ENCODE measurements around the gene DEFB128.
"Not testable (repeated sequence)": the region's sequence is repeated elsewhere in the genome, so short reads cannot be mapped to it uniquely, and the experiment has no call there.

The DEFB128 gene

GRCh38 chr20:214383-214782 lies 24.9 kb upstream of the DEFB128 start:
- Histone ChIP-seq H3K27me3 (ENCODE audit: control insufficient read depth, insufficient read depth, low read length) (peaks cover 59% of the 10 kb centered on the region), H3K4me1 (ENCODE audit: control insufficient read depth, insufficient read depth, low read length) (no peaks in the 10 kb centered on the region), H3K9ac (ENCODE audit: low read length) (no peak overlapping the region), H3K4me3 (ENCODE audit: low read depth, low read length) (no peak overlapping the region), H3K36me3 (ENCODE audit: control insufficient read depth, insufficient read depth, low read length) (no peaks in the 10 kb centered on the region), H3K27ac (ENCODE audit: low read depth, low read length) (no peak overlapping the region), H3K9me3 (ENCODE audit: control insufficient read depth, insufficient read depth, low read depth, low read length) (no peaks in the 10 kb centered on the region)

GRCh38 chr20:210809-211502 lies 21.4 kb upstream of the DEFB128 start:
- Histone ChIP-seq H3K9ac (ENCODE audit: low read length) (no peak overlapping the region), H3K4me3 (ENCODE audit: low read depth, low read length) (no peak overlapping the region), H3K27ac (ENCODE audit: low read depth, low read length) (no peak overlapping the region), H3K27me3 (ENCODE audit: control insufficient read depth, insufficient read depth, low read length) (peaks cover 40% of the 10 kb centered on the region), H3K4me1 (ENCODE audit: control insufficient read depth, insufficient read depth, low read length) (no peaks in the 10 kb centered on the region), H3K36me3 (ENCODE audit: control insufficient read depth, insufficient read depth, low read length) (no peaks in the 10 kb centered on the region), H3K9me3 (ENCODE audit: control insufficient read depth, insufficient read depth, low read depth, low read length) (no peaks in the 10 kb centered on the region)

GRCh38 chr20:208942-209566 lies 19.5 kb upstream of the DEFB128 start:
- H3K27me3 ChIP-seq (ENCODE audit: control insufficient read depth, insufficient read depth, low read length), result peaks cover 39% of the 10 kb centered on the region
- no peak overlapping the region for H3K27ac ChIP-seq (ENCODE audit: low read depth, low read length)
- H3K9ac ChIP-seq (ENCODE audit: low read length), result no peak overlapping the region
- H3K4me1 ChIP-seq (ENCODE audit: control insufficient read depth, insufficient read depth, low read length), result no peaks in the 10 kb centered on the region
- H3K9me3 ChIP-seq (ENCODE audit: control insufficient read depth, insufficient read depth, low read depth, low read length), result no peaks in the 10 kb centered on the region
- H3K4me3 ChIP-seq (ENCODE audit: low read depth, low read length), result no peak overlapping the region
- no peaks in the 10 kb centered on the region for H3K36me3 ChIP-seq (ENCODE audit: control insufficient read depth, insufficient read depth, low read length)

GRCh38 chr20:203630-204029 lies 14.1 kb upstream of the DEFB128 start:
- not testable (repeated sequence) for H3K4me3 ChIP-seq (ENCODE audit: low read depth, low read length); H3K36me3 ChIP-seq (ENCODE audit: control insufficient read depth, insufficient read depth, low read length); H3K27ac ChIP-seq (ENCODE audit: low read depth, low read length); H3K4me1 ChIP-seq (ENCODE audit: control insufficient read depth, insufficient read depth, low read length); H3K9me3 ChIP-seq (ENCODE audit: control insufficient read depth, insufficient read depth, low read depth, low read length); H3K9ac ChIP-seq (ENCODE audit: low read length)
- peaks cover 14% of the 10 kb centered on the region for H3K27me3 ChIP-seq (ENCODE audit: control insufficient read depth, insufficient read depth, low read length)

GRCh38 chr20:199996-200395 lies 10.5 kb upstream of the DEFB128 start:
- Histone ChIP-seq H3K4me1 (ENCODE audit: control insufficient read depth, insufficient read depth, low read length) (no peaks in the 10 kb centered on the region), H3K4me3 (ENCODE audit: low read depth, low read length) (no peak overlapping the region), H3K9ac (ENCODE audit: low read length) (no peak overlapping the region), H3K9me3 (ENCODE audit: control insufficient read depth, insufficient read depth, low read depth, low read length) (no peaks in the 10 kb centered on the region), H3K36me3 (ENCODE audit: control insufficient read depth, insufficient read depth, low read length) (no peaks in the 10 kb centered on the region), H3K27me3 (ENCODE audit: control insufficient read depth, insufficient read depth, low read length) (peaks cover 11% of the 10 kb centered on the region), H3K27ac (ENCODE audit: low read depth, low read length) (no peak overlapping the region)

GRCh38 chr20:198225-198624 lies 8.7 kb upstream of the DEFB128 start:
- Histone ChIP-seq H3K36me3 (ENCODE audit: control insufficient read depth, insufficient read depth, low read length) (no peaks in the 10 kb centered on the region), H3K4me3 (ENCODE audit: low read depth, low read length) (no peak overlapping the region), H3K27me3 (ENCODE audit: control insufficient read depth, insufficient read depth, low read length) (peaks cover 11% of the 10 kb centered on the region), H3K4me1 (ENCODE audit: control insufficient read depth, insufficient read depth, low read length) (no peaks in the 10 kb centered on the region), H3K27ac (ENCODE audit: low read depth, low read length) (no peak overlapping the region), H3K9me3 (ENCODE audit: control insufficient read depth, insufficient read depth, low read depth, low read length) (no peaks in the 10 kb centered on the region), H3K9ac (ENCODE audit: low read length) (no peak overlapping the region)

- no peak overlapping the region for H3K27ac ChIP-seq (ENCODE audit: low read depth, low read length)
- H3K36me3 ChIP-seq (ENCODE audit: control insufficient read depth, insufficient read depth, low read length), result no peaks in the 10 kb centered on the region
- H3K9ac ChIP-seq (ENCODE audit: low read length), result no peak overlapping the region
- no peak overlapping the region for H3K4me3 ChIP-seq (ENCODE audit: low read depth, low read length)
- H3K27me3 ChIP-seq (ENCODE audit: control insufficient read depth, insufficient read depth, low read length), result peaks cover 4% of the 10 kb centered on the region
- peaks cover 17% of the 10 kb centered on the region for H3K9me3 ChIP-seq (ENCODE audit: control insufficient read depth, insufficient read depth, low read depth, low read length)
- H3K4me1 ChIP-seq (ENCODE audit: control insufficient read depth, insufficient read depth, low read length), result no peaks in the 10 kb centered on the region
These were observed 1.8 kb downstream of the DEFB128 start for GRCh38 chr20:187733-188132.

- H3K4me1 ChIP-seq (ENCODE audit: control insufficient read depth, insufficient read depth, low read length), result no peaks in the 10 kb centered on the region
- peaks cover 3% of the 10 kb centered on the region for H3K9me3 ChIP-seq (ENCODE audit: control insufficient read depth, insufficient read depth, low read depth, low read length)
- H3K27ac ChIP-seq (ENCODE audit: low read depth, low read length), result no peak overlapping the region
- H3K9ac ChIP-seq (ENCODE audit: low read length), result no peak overlapping the region
- no peak overlapping the region for H3K4me3 ChIP-seq (ENCODE audit: low read depth, low read length)
- H3K36me3 ChIP-seq (ENCODE audit: control insufficient read depth, insufficient read depth, low read length), result no peaks in the 10 kb centered on the region
- H3K27me3 ChIP-seq (ENCODE audit: control insufficient read depth, insufficient read depth, low read length), result peaks cover 6% of the 10 kb centered on the region; the same call in 1 of the 2 replicates
These were observed 5.2 kb downstream of the DEFB128 start for GRCh38 chr20:184288-184687.

- H3K27ac ChIP-seq (ENCODE audit: low read depth, low read length), result no peak overlapping the region
- no peaks in the 10 kb centered on the region for H3K27me3 ChIP-seq (ENCODE audit: control insufficient read depth, insufficient read depth, low read length)
- H3K9me3 ChIP-seq (ENCODE audit: control insufficient read depth, insufficient read depth, low read depth, low read length), result no peaks in the 10 kb centered on the region; the same call in 1 of the 2 replicates
- no peaks in the 10 kb centered on the region for H3K36me3 ChIP-seq (ENCODE audit: control insufficient read depth, insufficient read depth, low read length)
- no peaks in the 10 kb centered on the region for H3K4me1 ChIP-seq (ENCODE audit: control insufficient read depth, insufficient read depth, low read length)
- no peak overlapping the region for H3K4me3 ChIP-seq (ENCODE audit: low read depth, low read length)
- H3K9ac ChIP-seq (ENCODE audit: low read length), result no peak overlapping the region
These were observed 20.6 kb downstream of the DEFB128 start for GRCh38 chr20:168876-169275.

- Histone ChIP-seq H3K4me1 (ENCODE audit: control insufficient read depth, insufficient read depth, low read length) (no peaks in the 10 kb centered on the region), H3K4me3 (ENCODE audit: low read depth, low read length) (no peak overlapping the region), H3K27ac (ENCODE audit: low read depth, low read length) (no peak overlapping the region), H3K27me3 (ENCODE audit: control insufficient read depth, insufficient read depth, low read length) (peaks cover 3% of the 10 kb centered on the region), H3K9me3 (ENCODE audit: control insufficient read depth, insufficient read depth, low read depth, low read length) (no peaks in the 10 kb centered on the region), H3K9ac (ENCODE audit: low read length) (no peak overlapping the region), H3K36me3 (ENCODE audit: control insufficient read depth, insufficient read depth, low read length) (no peaks in the 10 kb centered on the region)
These were observed 24.9 kb downstream of the DEFB128 start for GRCh38 chr20:164618-165017.

- Histone ChIP-seq H3K9me3 (ENCODE audit: control insufficient read depth, insufficient read depth, low read depth, low read length) (no peaks in the 10 kb centered on the region), H3K27ac (ENCODE audit: low read depth, low read length) (no peak within 1 kb of the TSS)
These were observed 32.4 kb downstream of the DEFB128 start, which contains the start of gene DEFB127 for GRCh38 chr20:157154-157553. Gene DEFB127, plus strand, starts transcription at chr20:157454. Its CDS starts 91 bp downstream, at chr20:157545.

More at GRCh38 chr20:157154-157553, 32.4 kb downstream of the DEFB128 start, which contains the start of gene DEFB127:
- no peaks in the 10 kb centered on the region for H3K4me1 ChIP-seq (ENCODE audit: control insufficient read depth, insufficient read depth, low read length)
- no peaks in the 10 kb centered on the region for H3K36me3 ChIP-seq (ENCODE audit: control insufficient read depth, insufficient read depth, low read length)
- H3K9ac ChIP-seq (ENCODE audit: low read length), result no peak within 1 kb of the TSS
- H3K27me3 ChIP-seq (ENCODE audit: control insufficient read depth, insufficient read depth, low read length), result peaks cover 17% of the 10 kb centered on the region
- no peak within 1 kb of the TSS for H3K4me3 ChIP-seq (ENCODE audit: low read depth, low read length)
